A673 (cell line): ENCODE measurements around the gene PKIB.

Experiments used
- EZH2 ChIP-seq: fragments of 200-600 bp; sonication (generic); IDR thresholded peaks from 2 replicates; pipeline ENCODE4 v1.6.1; 2017; ENCODE audit warnings: borderline replicate concordance, low read depth, mild to moderate bottlenecking, mixed read lengths, antibody characterized with exemption, low read length; ENCODE audit not compliant: poor library complexity, severe bottlenecking
- TF ChIP-seq, protein P1 (sequence below): fragments of 300-800, 200-600 bp; sonication (generic); conservative IDR thresholded peaks from 2 replicates; pipeline ENCODE4 v1.5.1; 2017; ENCODE audit warnings: low read depth, mild to moderate bottlenecking, antibody characterized with exemption, low read length, moderate library complexity, mixed read lengths

DNA sequence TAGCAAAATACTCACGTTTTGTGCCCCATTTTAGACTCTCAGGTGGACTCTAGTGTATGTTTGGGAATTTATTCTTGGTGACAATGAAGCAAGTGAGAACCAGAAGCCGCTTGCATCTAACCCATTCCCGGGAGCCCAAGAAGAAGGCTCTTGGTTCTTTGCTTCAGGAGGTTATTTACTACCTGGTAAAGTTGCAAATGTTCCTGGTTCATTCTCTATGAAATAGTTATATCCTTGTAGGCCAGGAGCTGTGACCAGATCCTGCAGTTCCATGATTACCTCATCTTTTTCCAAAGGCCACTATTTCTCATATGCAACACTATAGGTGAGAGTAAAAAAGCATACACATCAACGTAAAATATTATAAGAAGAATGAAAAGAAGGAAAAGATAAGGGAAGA is 108.4 kb downstream of the PKIB start:
- TF ChIP-seq, protein P1, sequence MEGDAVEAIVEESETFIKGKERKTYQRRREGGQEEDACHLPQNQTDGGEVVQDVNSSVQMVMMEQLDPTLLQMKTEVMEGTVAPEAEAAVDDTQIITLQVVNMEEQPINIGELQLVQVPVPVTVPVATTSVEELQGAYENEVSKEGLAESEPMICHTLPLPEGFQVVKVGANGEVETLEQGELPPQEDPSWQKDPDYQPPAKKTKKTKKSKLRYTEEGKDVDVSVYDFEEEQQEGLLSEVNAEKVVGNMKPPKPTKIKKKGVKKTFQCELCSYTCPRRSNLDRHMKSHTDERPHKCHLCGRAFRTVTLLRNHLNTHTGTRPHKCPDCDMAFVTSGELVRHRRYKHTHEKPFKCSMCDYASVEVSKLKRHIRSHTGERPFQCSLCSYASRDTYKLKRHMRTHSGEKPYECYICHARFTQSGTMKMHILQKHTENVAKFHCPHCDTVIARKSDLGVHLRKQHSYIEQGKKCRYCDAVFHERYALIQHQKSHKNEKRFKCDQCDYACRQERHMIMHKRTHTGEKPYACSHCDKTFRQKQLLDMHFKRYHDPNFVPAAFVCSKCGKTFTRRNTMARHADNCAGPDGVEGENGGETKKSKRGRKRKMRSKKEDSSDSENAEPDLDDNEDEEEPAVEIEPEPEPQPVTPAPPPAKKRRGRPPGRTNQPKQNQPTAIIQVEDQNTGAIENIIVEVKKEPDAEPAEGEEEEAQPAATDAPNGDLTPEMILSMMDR, result no peak
- TF ChIP-seq EZH2, result no peak
